Nephron progenitor cell (in vitro differentiated cells): ENCODE data around the gene LNX1.

Experiments used
- DNase-seq: peaks from one replicate; pipeline ENCODE4 v3.0.0; 2021
- H3K27ac Mint-ChIP-seq: 2 replicates; pipeline ENCODE4 v1.8.0; 2021; ENCODE audit warnings: mild to moderate bottlenecking, moderate library complexity, mixed read lengths
- H3K27me3 Mint-ChIP-seq: 2 replicates; pipeline ENCODE4 v1.8.0; 2021; ENCODE audit warnings: mild to moderate bottlenecking, low read depth, mixed read lengths; ENCODE audit not compliant: poor library complexity
- H3K36me3 Mint-ChIP-seq: 2 replicates; pipeline ENCODE4 v1.8.0; 2021; ENCODE audit warnings: low read depth, mixed read lengths
- H3K4me1 Mint-ChIP-seq: 2 replicates; pipeline ENCODE4 v1.8.0; 2021; ENCODE audit warnings: mixed read lengths
- H3K4me3 Mint-ChIP-seq: 2 replicates; pipeline ENCODE4 v1.8.0; 2021; ENCODE audit warnings: mild to moderate bottlenecking, moderate library complexity, mixed read lengths
- H3K9me3 Mint-ChIP-seq: 2 replicates; pipeline ENCODE4 v1.8.0; 2021; ENCODE audit warnings: mild to moderate bottlenecking, moderate library complexity, mixed read lengths
- CTCF ChIP-seq: fragments of 200-600 bp; sonication (generic); IDR thresholded peaks from 2 replicates; pipeline ENCODE4 v1.5.0; 2021; ENCODE audit warnings: antibody characterized with exemption

Gene LNX1

GRCh38 chr4:53463340-53463739 is 127.9 kb downstream of the LNX1 start:
- Mint-ChIP-seq H3K36me3 (peaks cover 48% of the 10 kb centered on the region), H3K9me3 (peaks cover 25% of the 10 kb centered on the region), H3K4me3 (no peak overlapping the region), H3K27me3 (peaks cover 3% of the 10 kb centered on the region), H3K4me1 (no peaks in the 10 kb centered on the region), H3K27ac (no peak overlapping the region)
- no peak for TF ChIP-seq CTCF
- DNase-seq, result no peak

GRCh38 chr4:53461244-53461643 is 130.0 kb downstream of the LNX1 start:
- Mint-ChIP-seq H3K27me3 (no peaks in the 10 kb centered on the region), H3K4me3 (no peak overlapping the region), H3K9me3 (peaks cover 7% of the 10 kb centered on the region), H3K4me1 (no peaks in the 10 kb centered on the region), H3K27ac (no peak overlapping the region), H3K36me3 (peaks cover 40% of the 10 kb centered on the region)
- DNase-seq, result no peak
- TF ChIP-seq CTCF, result no peak

- peaks cover 44% of the 10 kb centered on the region for H3K36me3 Mint-ChIP-seq
- H3K4me3 Mint-ChIP-seq, result no peak overlapping the region
- H3K4me1 Mint-ChIP-seq, result no peaks in the 10 kb centered on the region
- no peak for TF ChIP-seq CTCF
- H3K27me3 Mint-ChIP-seq, result no peaks in the 10 kb centered on the region
- no peak overlapping the region for H3K27ac Mint-ChIP-seq
- H3K9me3 Mint-ChIP-seq, result no peaks in the 10 kb centered on the region
- DNase-seq, result no peak
These were observed 131.7 kb downstream of the LNX1 start for GRCh38 chr4:53459548-53459947.

GRCh38 chr4:53456178-53456577 is 135.1 kb downstream of the LNX1 start:
- no peaks in the 10 kb centered on the region for H3K27me3 Mint-ChIP-seq
- no peak for DNase-seq
- no peak for TF ChIP-seq CTCF
- no peaks in the 10 kb centered on the region for H3K4me1 Mint-ChIP-seq
- no peaks in the 10 kb centered on the region for H3K9me3 Mint-ChIP-seq
- no peak overlapping the region for H3K27ac Mint-ChIP-seq
- H3K36me3 Mint-ChIP-seq, result peaks cover 61% of the 10 kb centered on the region
- no peak overlapping the region for H3K4me3 Mint-ChIP-seq

GRCh38 chr4:53455766-53456165 is 135.5 kb downstream of the LNX1 start:
- H3K4me3 Mint-ChIP-seq, result no peak overlapping the region
- no peak for TF ChIP-seq CTCF
- no peak for DNase-seq
- H3K27me3 Mint-ChIP-seq, result no peaks in the 10 kb centered on the region
- peaks cover 62% of the 10 kb centered on the region for H3K36me3 Mint-ChIP-seq
- H3K4me1 Mint-ChIP-seq, result no peaks in the 10 kb centered on the region
- no peak overlapping the region for H3K27ac Mint-ChIP-seq
- H3K9me3 Mint-ChIP-seq, result no peaks in the 10 kb centered on the region

GRCh38 chr4:53453385-53453784 is 137.9 kb downstream of the LNX1 start:
- peaks cover 57% of the 10 kb centered on the region for H3K36me3 Mint-ChIP-seq
- no peaks in the 10 kb centered on the region for H3K4me1 Mint-ChIP-seq
- H3K4me3 Mint-ChIP-seq, result no peak overlapping the region
- no peak overlapping the region for H3K27ac Mint-ChIP-seq
- no peak for TF ChIP-seq CTCF
- no peaks in the 10 kb centered on the region for H3K27me3 Mint-ChIP-seq
- no peaks in the 10 kb centered on the region for H3K9me3 Mint-ChIP-seq
- no peak for DNase-seq
